Ovary (tissue), 9 donors: Measurements from ENCODE around the gene LGR5. TPM values are rescaled to one million over a fixed set of nuclear protein-coding genes. Genes with fewer than 3 reads are reported as not detected.

ENCODE experiments used
- DNase-seq, 5 donors: peaks; one replicate each; pipeline ENCODE4 v3.0.0-alpha.2; 2019 to 2020
- H3K27ac ChIP-seq, 2 donors: fragments of 200-600 bp; one replicate each; pipeline versions ENCODE4 v1.5.1 to v1.8.0; 2019 to 2022
- H3K27me3 ChIP-seq: fragments of 200-600 bp; one replicate; pipeline ENCODE4 v1.8.0; 2022
- H3K36me3 ChIP-seq: fragments of 200-600 bp; sonication (generic); one replicate; pipeline ENCODE4 v1.5.1; 2019
- H3K4me1 ChIP-seq: one replicate; pipeline ENCODE4 v1.8.1; 2013; ENCODE audit warnings: mild to moderate bottlenecking, moderate library complexity; ENCODE audit not compliant: insufficient read depth
- H3K4me3 ChIP-seq: fragments of 200-600 bp; sonication (generic); one replicate; pipeline ENCODE4 v1.5.1; 2017
- H3K9me3 ChIP-seq, 2 donors: fragments of 200-600 bp in 1 of 2; sonication (generic) in 1 of 2; one replicate each; pipeline versions ENCODE4 v1.5.1 to v1.8.1; 2013 to 2019; ENCODE audit warnings: mild to moderate bottlenecking in 1 of 2, moderate library complexity in 1 of 2
- CTCF ChIP-seq, 3 donors: fragments of 450-650 bp in 2 of 3; fragments of 200-600 bp in 1 of 3; IDR thresholded peaks; one replicate each; pipeline versions ENCODE4 v1.5.1 to v1.8.0; 2016 to 2022; ENCODE audit warnings: antibody characterized with exemption in 3 of 3, mild to moderate bottlenecking in 1 of 3
- EP300 ChIP-seq: sonication (generic); formaldehyde crosslinking; IDR thresholded peaks from one replicate; pipeline ENCODE4 v1.6.1; 2017; ENCODE audit warnings: antibody characterized with exemption
- POLR2A ChIP-seq: fragments of 450-650 bp; IDR thresholded peaks from one replicate; pipeline ENCODE4 v1.6.1; 2017; ENCODE audit warnings: antibody characterized with exemption, mild to moderate bottlenecking, moderate library complexity
- WGBS, 3 donors: extraction: QIAGEN DNeasy Blood & Tissue Kit in 1 of 3; methylation state at CpG; one replicate each; pipeline versions ENCODE4 v1.1.5 to v1.1.7; 2013 to 2017; 5-methylcytosine and 5-hydroxymethylcytosine counted together
- intact Hi-C, 4 donors: fragments of 100-400 bp; cut with DNase I; formaldehyde crosslinking; loops; one replicate each; pipeline versions ENCODE4 v1.11.0 to v1.15.1; 2022 to 2023
- polyA plus RNA-seq, 2 donors: library from polyadenylated mRNA; stranded (reverse); fragments of 200-250 nt in 1 of 2; fragments of 350-450 nt in 1 of 2; fragmentation: Illumina TruSeq in 1 of 2; extraction: RNeasy Lipid Tissue Mini Kit (QIAGEN cat#74804) in 1 of 2; gene quantifications; one replicate each; pipeline ENCODE4 v1.2.3, GENCODE V29; 2013 to 2014
- total RNA-seq, 7 donors: library from RNA; depleted of rRNA in 2 of 7; stranded (reverse); fragments of >200 nt in 2 of 7; fragmentation: NEBNext Ultra II Directional in 3 of 7; extraction: Animal tissue kit (Norgen Biotek cat#: 25700) in 3 of 7; gene quantifications; one replicate each; pipeline versions ENCODE4 v1.1.0 to v1.2.4, GENCODE V29; 2016 to 2023
- donor health status: DM: no; HTN: no; CAD: no; lungs with moderate emphysema.
- donor health status: DM: no; HTN: no; CAD: no.
- donor health status: Bipolar disorder and iron deficiency.
- donor health status: DM: yes; HTN: yes; CAD: no.
- donor health status: DM: no; HTN: no; CAD: no.
- donor health status: DM: yes; HTN: yes; CAD: no.

LGR5 gene
- total and polyA plus RNA-seq, 9 donors, result 0.31 to 3.5 (median 0.84) TPM

GRCh38 chr12:71417181-71417580 lies 22.4 kb upstream of the LGR5 start:
- H3K27me3 ChIP-seq, result no peaks in the 10 kb centered on the region
- H3K36me3 ChIP-seq, result no peaks in the 10 kb centered on the region
- no peak for DNase-seq
- H3K4me3 ChIP-seq, result no peak overlapping the region
- WGBS, 3 donors, result 86 to 96% (median 89%) methylated on average over 3 of the region's 3 CpGs
- intact Hi-C loops, result loop anchor here in 1 of 4 donors (5.0 kb wide), 1 partner anchor 330 kb away; no protein-coding TSS in a partner anchor
- no peak for TF ChIP-seq CTCF (IDR thresholded peaks at IDR 0.05)
- no peak for TF ChIP-seq POLR2A
- TF ChIP-seq EP300, result no peak
- no peak overlapping the region for H3K27ac ChIP-seq
- H3K9me3 ChIP-seq, result no peaks in the 10 kb centered on the region
- no peaks in the 10 kb centered on the region for H3K4me1 ChIP-seq

GRCh38 chr12:71420775-71421406 lies 18.7 kb upstream of the LGR5 start:
- Histone ChIP-seq H3K9me3 (no peaks in the 10 kb centered on the region), H3K27me3 (no peaks in the 10 kb centered on the region), H3K36me3 (no peaks in the 10 kb centered on the region), H3K27ac (no peak overlapping the region), H3K4me1 (no peaks in the 10 kb centered on the region), H3K4me3 (no peak overlapping the region)
- 86 to 94% (median 90%) methylated on average over 2 of the region's 2 CpGs for WGBS, 3 donors
- TF ChIP-seq CTCF (IDR thresholded peaks at IDR 0.05) (no peak), EP300 (no peak), POLR2A (no peak)
- intact Hi-C loops, result no loop called here
- DNase-seq, result no peak

- H3K9me3 ChIP-seq, result no peaks in the 10 kb centered on the region
- intact Hi-C loops, result no loop called here
- H3K27me3 ChIP-seq, result no peaks in the 10 kb centered on the region
- H3K4me3 ChIP-seq, result no peak overlapping the region
- H3K4me1 ChIP-seq, result no peaks in the 10 kb centered on the region
- DNase-seq, result no peak
- H3K36me3 ChIP-seq, result no peaks in the 10 kb centered on the region
- TF ChIP-seq CTCF (IDR thresholded peaks at IDR 0.05), result no peak
- TF ChIP-seq EP300, result no peak
- no peak for TF ChIP-seq POLR2A
- H3K27ac ChIP-seq, result no peak overlapping the region
- WGBS, 3 donors, result 90 to 93% (median 93%) methylated on average over 4 of the region's 4 CpGs
Observed at GRCh38 chr12:71425568-71426299, 13.9 kb upstream of the LGR5 start.

GRCh38 chr12:71426300-71427047 lies 13.1 kb upstream of the LGR5 start:
- DNase-seq, result no peak
- TF ChIP-seq POLR2A (no peak), EP300 (no peak), CTCF (IDR thresholded peaks at IDR 0.05) (no peak)
- no peaks in the 10 kb centered on the region for H3K4me1 ChIP-seq
- intact Hi-C loops, result no loop called here
- 61 to 64% (median 61%) methylated on average over 3 of the region's 3 CpGs for WGBS, 3 donors
- H3K4me3 ChIP-seq, result no peak overlapping the region
- H3K27me3 ChIP-seq, result no peaks in the 10 kb centered on the region
- no peaks in the 10 kb centered on the region for H3K36me3 ChIP-seq
- no peaks in the 10 kb centered on the region for H3K9me3 ChIP-seq
- H3K27ac ChIP-seq, result no peak overlapping the region
